ENCODE measurements around the gene EVX1. TPM values are rescaled to one million over a fixed set of nuclear protein-coding genes. Genes with fewer than 3 reads are reported as not detected.

Gene EVX1
- total RNA-seq, 1 donor from 2014 or later, result 0.51 TPM

- Mint-ChIP-seq H3K9me3 (ENCODE audit: unreplicated experiment) (no peaks in the 10 kb centered on the region), H3K27ac (ENCODE audit: unreplicated experiment) (no peak overlapping the region), H3K4me3 (ENCODE audit: unreplicated experiment) (no peak overlapping the region), H3K27me3 (ENCODE audit: unreplicated experiment) (peaks cover 21% of the 10 kb centered on the region), H3K36me3 (ENCODE audit: low read depth, unreplicated experiment) (no peaks in the 10 kb centered on the region), H3K4me1 (ENCODE audit: unreplicated experiment) (peaks cover 9% of the 10 kb centered on the region)
- no peak for DNase-seq (ENCODE audit: low spot score)
- no peak for TF ChIP-seq CTCF (IDR thresholded peaks at IDR 0.05; ENCODE audit: unreplicated experiment)
These were observed 22.1 kb upstream of the EVX1 start for GRCh38 chr7:27220440-27220955.

- Mint-ChIP-seq H3K4me3 (ENCODE audit: unreplicated experiment) (no peak overlapping the region), H3K27me3 (ENCODE audit: unreplicated experiment) (peaks cover 18% of the 10 kb centered on the region), H3K9me3 (ENCODE audit: unreplicated experiment) (no peaks in the 10 kb centered on the region), H3K4me1 (ENCODE audit: unreplicated experiment) (peaks cover 4% of the 10 kb centered on the region), H3K27ac (ENCODE audit: unreplicated experiment) (no peak overlapping the region), H3K36me3 (ENCODE audit: low read depth, unreplicated experiment) (no peaks in the 10 kb centered on the region)
- no peak for DNase-seq (ENCODE audit: low spot score)
- TF ChIP-seq CTCF (IDR thresholded peaks at IDR 0.05; ENCODE audit: unreplicated experiment), result no peak
These were observed 21.3 kb upstream of the EVX1 start for GRCh38 chr7:27221201-27221797.

- Mint-ChIP-seq H3K9me3 (ENCODE audit: unreplicated experiment) (no peaks in the 10 kb centered on the region), H3K4me1 (ENCODE audit: unreplicated experiment) (peaks cover 3% of the 10 kb centered on the region), H3K27ac (ENCODE audit: unreplicated experiment) (no peak overlapping the region), H3K4me3 (ENCODE audit: unreplicated experiment) (no peak overlapping the region), H3K27me3 (ENCODE audit: unreplicated experiment) (peaks cover 17% of the 10 kb centered on the region), H3K36me3 (ENCODE audit: low read depth, unreplicated experiment) (no peaks in the 10 kb centered on the region)
- no peak for DNase-seq (ENCODE audit: low spot score)
- no peak for TF ChIP-seq CTCF (IDR thresholded peaks at IDR 0.05; ENCODE audit: unreplicated experiment)
These were observed 18.5 kb upstream of the EVX1 start for GRCh38 chr7:27223941-27224575.

- no peak for DNase-seq (ENCODE audit: low spot score)
- Mint-ChIP-seq H3K36me3 (ENCODE audit: low read depth, unreplicated experiment) (no peaks in the 10 kb centered on the region), H3K4me1 (ENCODE audit: unreplicated experiment) (peaks cover 3% of the 10 kb centered on the region), H3K9me3 (ENCODE audit: unreplicated experiment) (no peaks in the 10 kb centered on the region), H3K4me3 (ENCODE audit: unreplicated experiment) (peak overlapping the region; percentile 44), H3K27ac (ENCODE audit: unreplicated experiment) (no peak overlapping the region), H3K27me3 (ENCODE audit: unreplicated experiment) (peaks cover 17% of the 10 kb centered on the region)
- no peak for TF ChIP-seq CTCF (IDR thresholded peaks at IDR 0.05; ENCODE audit: unreplicated experiment)
These were observed 17.3 kb upstream of the EVX1 start for GRCh38 chr7:27224983-27225934.
